Measurements from ENCODE around the gene CAPN5.

The CAPN5 gene

DNA sequence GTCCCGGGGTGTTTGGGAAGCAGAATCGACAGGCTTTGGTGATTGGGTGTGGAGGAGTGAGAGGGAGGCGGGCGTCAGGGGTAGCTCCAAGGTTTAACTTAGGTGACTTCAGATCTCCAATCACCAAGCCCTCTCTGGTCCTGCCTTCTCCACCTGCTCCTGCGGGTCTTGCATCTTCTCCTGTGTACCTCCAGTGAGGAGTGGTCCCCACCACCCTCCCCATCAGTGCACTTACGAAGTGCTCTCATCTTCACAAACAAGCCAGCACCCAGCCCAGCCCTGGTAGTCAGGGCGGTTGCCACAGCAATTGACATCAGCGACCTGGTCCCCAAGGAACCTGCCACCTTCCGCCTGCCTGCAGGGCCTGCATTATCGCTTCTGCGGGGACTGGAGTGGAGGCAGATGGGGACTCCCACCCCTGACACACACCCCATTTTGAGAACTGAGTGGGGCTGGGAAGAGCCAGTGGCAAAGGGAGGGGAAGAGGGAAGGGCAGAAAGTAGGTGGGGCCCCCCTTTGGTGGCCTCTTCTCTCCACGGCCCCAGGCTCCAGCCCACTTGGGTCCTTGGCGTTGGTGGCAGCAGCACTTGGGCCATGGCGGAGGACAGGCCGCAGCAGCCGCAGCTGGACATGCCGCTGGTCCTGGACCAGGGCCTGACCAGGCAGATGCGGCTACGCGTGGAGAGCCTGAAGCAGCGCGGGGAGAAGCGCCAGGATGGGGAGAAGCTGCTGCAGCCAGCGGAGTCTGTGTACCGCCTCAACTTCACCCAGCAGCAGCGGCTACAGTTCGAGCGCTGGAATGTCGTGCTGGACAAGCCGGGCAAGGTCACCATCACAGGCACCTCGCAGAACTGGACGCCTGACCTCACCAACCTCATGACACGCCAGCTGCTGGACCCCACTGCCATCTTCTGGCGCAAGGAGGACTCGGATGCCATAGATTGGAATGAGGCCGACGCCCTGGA, 35.8 kb downstream of the CAPN5 start, which contains the start of gene OMP:
TSS of gene OMP (plus strand) at position 595 of the 965 bp plus-strand sequence. CDS start at position 595, 0 bp downstream.
- TF ChIP-seq, protein P1, sequence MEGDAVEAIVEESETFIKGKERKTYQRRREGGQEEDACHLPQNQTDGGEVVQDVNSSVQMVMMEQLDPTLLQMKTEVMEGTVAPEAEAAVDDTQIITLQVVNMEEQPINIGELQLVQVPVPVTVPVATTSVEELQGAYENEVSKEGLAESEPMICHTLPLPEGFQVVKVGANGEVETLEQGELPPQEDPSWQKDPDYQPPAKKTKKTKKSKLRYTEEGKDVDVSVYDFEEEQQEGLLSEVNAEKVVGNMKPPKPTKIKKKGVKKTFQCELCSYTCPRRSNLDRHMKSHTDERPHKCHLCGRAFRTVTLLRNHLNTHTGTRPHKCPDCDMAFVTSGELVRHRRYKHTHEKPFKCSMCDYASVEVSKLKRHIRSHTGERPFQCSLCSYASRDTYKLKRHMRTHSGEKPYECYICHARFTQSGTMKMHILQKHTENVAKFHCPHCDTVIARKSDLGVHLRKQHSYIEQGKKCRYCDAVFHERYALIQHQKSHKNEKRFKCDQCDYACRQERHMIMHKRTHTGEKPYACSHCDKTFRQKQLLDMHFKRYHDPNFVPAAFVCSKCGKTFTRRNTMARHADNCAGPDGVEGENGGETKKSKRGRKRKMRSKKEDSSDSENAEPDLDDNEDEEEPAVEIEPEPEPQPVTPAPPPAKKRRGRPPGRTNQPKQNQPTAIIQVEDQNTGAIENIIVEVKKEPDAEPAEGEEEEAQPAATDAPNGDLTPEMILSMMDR (IDR thresholded peaks at IDR 0.05; ENCODE audit: extremely low read depth, missing control alignments): no peak
- no peak for DNase-seq (ENCODE audit: low spot score)

DNA sequence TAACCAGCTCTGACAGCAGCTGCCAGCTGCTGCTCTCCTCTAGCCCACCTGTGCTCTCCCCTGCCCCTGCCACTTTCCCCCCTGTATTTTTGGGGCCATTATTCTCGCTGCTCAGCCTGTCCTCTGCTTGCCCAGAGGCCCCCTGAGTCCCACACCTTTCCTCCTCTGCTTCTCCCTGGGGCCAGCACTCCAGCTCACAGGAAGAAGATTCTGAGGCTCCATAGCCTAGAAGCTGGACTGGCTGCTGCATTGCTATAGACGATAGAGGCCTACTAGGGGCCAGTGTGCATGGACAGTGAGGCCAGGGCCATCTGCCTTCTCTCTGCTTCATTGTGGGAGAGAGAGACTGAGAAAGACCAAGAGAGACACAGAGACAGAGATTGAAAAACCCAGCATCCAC, 36.5 kb downstream of the CAPN5 start:
- no peak for DNase-seq (ENCODE audit: low spot score)
- TF ChIP-seq, protein P1 (IDR thresholded peaks at IDR 0.05; ENCODE audit: extremely low read depth, missing control alignments): no peak

DNA sequence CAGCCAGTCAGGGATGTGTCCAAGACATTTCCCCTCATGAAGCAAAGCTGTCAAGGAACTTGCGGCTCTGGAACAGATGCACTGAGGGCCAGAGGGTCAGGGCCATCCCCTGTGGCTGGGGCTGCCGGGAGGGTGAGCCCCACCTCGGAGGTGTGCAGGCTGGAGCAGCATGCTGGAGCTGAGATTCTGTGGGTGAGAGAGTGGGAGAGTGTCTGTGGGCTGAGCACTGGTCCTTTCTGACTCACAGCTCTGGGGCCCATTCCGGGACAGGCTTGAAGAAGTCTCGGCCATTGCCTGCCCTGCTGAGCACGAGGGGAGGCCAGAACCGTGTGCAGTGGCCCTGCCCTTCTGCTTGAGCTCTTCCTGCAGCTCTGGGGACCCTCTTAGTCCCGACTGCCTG, 38.0 kb downstream of the CAPN5 start:
- DNase-seq (ENCODE audit: low spot score): no peak
- TF ChIP-seq, protein P1 (IDR thresholded peaks at IDR 0.05; ENCODE audit: extremely low read depth, missing control alignments): no peak

DNA sequence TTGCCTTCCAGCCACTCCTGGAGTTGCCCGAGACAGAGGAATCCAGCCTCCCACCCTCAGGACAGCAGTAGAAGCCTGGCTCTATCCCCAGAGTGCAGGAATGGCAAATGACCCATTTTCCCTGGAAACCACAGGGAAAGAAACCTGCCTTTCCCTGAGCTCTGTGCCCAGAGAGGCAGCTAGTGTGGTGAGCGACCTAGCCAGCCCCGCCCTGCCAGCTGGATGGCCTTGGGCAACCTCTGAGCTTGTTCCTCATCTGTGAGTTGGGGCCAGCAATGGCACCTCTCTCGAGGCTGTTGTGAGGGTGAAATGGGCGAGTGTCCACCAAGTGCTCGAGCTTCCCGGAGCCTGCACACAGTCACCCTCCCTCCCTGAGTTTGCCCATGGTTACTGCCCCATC, 39.5 kb downstream of the CAPN5 start:
- DNase-seq (ENCODE audit: low spot score): no peak
- TF ChIP-seq, protein P1 (IDR thresholded peaks at IDR 0.05; ENCODE audit: extremely low read depth, missing control alignments): no peak

DNA sequence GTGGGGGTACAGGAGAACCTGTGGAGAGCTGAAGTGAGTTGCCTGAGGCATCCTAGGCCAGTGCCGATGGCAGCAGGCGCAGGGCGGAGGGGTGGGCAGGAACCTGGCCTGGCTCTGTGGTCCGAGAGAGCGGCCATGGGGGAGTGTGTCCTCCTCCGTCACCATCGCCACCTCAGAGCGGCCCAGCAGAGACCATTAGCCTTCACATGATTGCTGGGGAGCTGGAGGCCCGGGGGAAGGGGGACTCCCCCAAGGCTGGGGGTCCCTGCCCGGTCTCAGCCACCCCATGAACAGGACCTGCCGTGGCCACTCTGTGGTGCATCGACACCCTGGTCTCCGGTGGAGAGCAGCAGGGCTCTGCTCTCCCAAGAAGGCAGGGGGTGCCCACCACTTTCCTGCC, 40.0 kb downstream of the CAPN5 start:
- TF ChIP-seq, protein P1 (IDR thresholded peaks at IDR 0.05; ENCODE audit: extremely low read depth, missing control alignments): no peak
- no peak for DNase-seq (ENCODE audit: low spot score)

DNA sequence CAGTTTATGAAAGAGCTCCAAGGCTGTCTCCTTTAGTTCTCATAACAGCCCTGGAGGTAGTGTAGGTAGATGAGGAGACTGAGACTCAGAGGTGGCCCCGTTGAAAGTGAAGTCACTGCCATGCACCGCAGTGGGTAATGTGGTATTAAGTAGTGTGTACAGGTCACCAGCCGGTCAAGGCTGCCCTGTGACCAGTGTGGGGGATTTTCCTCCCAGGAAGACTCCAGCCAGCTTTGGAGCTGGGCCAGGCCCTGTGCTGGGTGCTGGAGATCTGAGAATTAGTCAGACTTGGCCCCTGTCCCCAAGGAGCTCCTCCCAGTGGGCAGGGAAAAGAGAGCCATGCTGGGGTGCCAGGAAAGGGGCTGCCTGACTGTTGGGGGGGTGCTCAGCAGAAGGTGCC, 41.2 kb downstream of the CAPN5 start:
- TF ChIP-seq, protein P1 (IDR thresholded peaks at IDR 0.05; ENCODE audit: extremely low read depth, missing control alignments): no peak
- no peak for DNase-seq (ENCODE audit: low spot score)

DNA sequence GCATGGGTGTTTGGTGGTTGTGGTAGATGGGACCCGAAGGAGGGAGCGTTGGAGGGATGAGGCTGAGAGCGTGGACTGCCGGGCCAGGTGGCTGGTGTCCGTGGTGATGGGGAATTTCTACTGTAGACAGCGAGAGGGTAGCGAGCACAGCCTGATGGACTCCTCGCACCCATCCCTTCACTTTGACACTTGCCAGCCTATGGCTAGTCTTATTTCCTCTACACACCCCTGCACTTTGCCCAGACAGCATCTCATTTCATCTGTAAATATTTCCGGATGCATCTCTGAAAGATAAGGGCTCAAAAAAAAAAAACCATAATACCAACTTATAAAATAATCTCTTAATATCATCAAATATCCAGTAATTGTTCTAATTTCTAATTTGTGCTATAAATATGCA, 41.7 kb downstream of the CAPN5 start:
- DNase-seq (ENCODE audit: low spot score): no peak
- TF ChIP-seq, protein P1 (IDR thresholded peaks at IDR 0.05; ENCODE audit: extremely low read depth, missing control alignments): no peak
